ENCODE data around the gene DNHD1.

Gene DNHD1

GRCh38 chr11:6587360-6587953 is 90.4 kb downstream of the DNHD1 start:
- no peak for DNase-seq (ENCODE audit: low read depth in 2 of 2)

- DNase-seq (ENCODE audit: low read depth in 2 of 2), result no peak
These were observed 90.9 kb downstream of the DNHD1 start for GRCh38 chr11:6588018-6588417.

- DNase-seq (ENCODE audit: low read depth in 2 of 2), result no peak
These were observed 97.2 kb downstream of the DNHD1 start for GRCh38 chr11:6594142-6594768.

GRCh38 chr11:6596239-6596877 is 99.3 kb downstream of the DNHD1 start:
- no peak for DNase-seq (ENCODE audit: low read depth in 2 of 2)

GRCh38 chr11:6598555-6598954 is 101.5 kb downstream of the DNHD1 start:
- DNase-seq (ENCODE audit: low read depth in 2 of 2), result no peak

GRCh38 chr11:6599449-6599848 is 102.4 kb downstream of the DNHD1 start:
- DNase-seq (ENCODE audit: low read depth in 2 of 2), result no peak

GRCh38 chr11:6599881-6600390 is 102.9 kb downstream of the DNHD1 start:
- DNase-seq (ENCODE audit: low read depth in 2 of 2), result no peak

GRCh38 chr11:6601041-6601461 is 104.0 kb downstream of the DNHD1 start:
- DNase-seq (ENCODE audit: low read depth in 2 of 2), result no peak

- DNase-seq (ENCODE audit: low read depth in 2 of 2), result no peak
These were observed 105.2 kb downstream of the DNHD1 start for GRCh38 chr11:6602096-6602940.

GRCh38 chr11:6603287-6604080 is 106.4 kb downstream of the DNHD1 start, which contains the start of the genes ILK and RRP8:
Gene ILK (plus strand): TSS chr11:6603774. CDS start chr11:6604272, 498 bp downstream.
Gene RRP8 (minus strand): TSS chr11:6603616. CDS start chr11:6603502, 114 bp downstream.
- peak; percentile 72 to 74 for DNase-seq (ENCODE audit: low read depth in 2 of 2)

GRCh38 chr11:6604081-6604626 is 107.1 kb downstream of the DNHD1 start:
- DNase-seq (ENCODE audit: low read depth in 2 of 2), result no peak

GRCh38 chr11:6604790-6605189 is 107.7 kb downstream of the DNHD1 start:
- no peak for DNase-seq (ENCODE audit: low read depth in 2 of 2)

GRCh38 chr11:6606471-6607189 is 109.5 kb downstream of the DNHD1 start:
- no peak for DNase-seq (ENCODE audit: low read depth in 2 of 2)

- no peak for DNase-seq (ENCODE audit: low read depth in 2 of 2)
These were observed 110.2 kb downstream of the DNHD1 start for GRCh38 chr11:6607190-6607795.

- no peak for DNase-seq (ENCODE audit: low read depth in 2 of 2)
These were observed 110.9 kb downstream of the DNHD1 start for GRCh38 chr11:6608011-6608410.

- DNase-seq (ENCODE audit: low read depth in 2 of 2), result no peak
These were observed 111.8 kb downstream of the DNHD1 start for GRCh38 chr11:6608726-6609501.

- no peak for DNase-seq (ENCODE audit: low read depth in 2 of 2)
These were observed 112.5 kb downstream of the DNHD1 start for GRCh38 chr11:6609502-6610015.

GRCh38 chr11:6610591-6610990 is 113.5 kb downstream of the DNHD1 start:
- no peak for DNase-seq (ENCODE audit: low read depth in 2 of 2)

Data from stimulated activated CD8-positive, alpha-beta memory T cell treated with anti-CD3 and anti-CD28 coated beads, Interleukin-15, amount 100 ng/mL, for 4 hours (primary cell).